PFSK-1 (cell line): ENCODE data around the gene ABHD16B.

ENCODE experiments used
- POLR2AphosphoS5 ChIP-seq: IDR thresholded peaks from 2 replicates; pipeline ENCODE4 v1.6.1; 2012; ENCODE audit warnings: low read depth, mild to moderate bottlenecking, control low read depth, low read length, moderate library complexity
- SIN3A ChIP-seq: IDR thresholded peaks from 2 replicates; pipeline ENCODE4 v1.6.1; 2012; ENCODE audit warnings: mild to moderate bottlenecking, low read length, moderate library complexity, borderline replicate concordance; ENCODE audit not compliant: insufficient read depth
- TAF1 ChIP-seq: IDR thresholded peaks from 2 replicates; pipeline ENCODE4 v1.6.1; 2012; ENCODE audit warnings: low read length, control low read depth, borderline replicate concordance; ENCODE audit not compliant: insufficient read depth

DNA sequence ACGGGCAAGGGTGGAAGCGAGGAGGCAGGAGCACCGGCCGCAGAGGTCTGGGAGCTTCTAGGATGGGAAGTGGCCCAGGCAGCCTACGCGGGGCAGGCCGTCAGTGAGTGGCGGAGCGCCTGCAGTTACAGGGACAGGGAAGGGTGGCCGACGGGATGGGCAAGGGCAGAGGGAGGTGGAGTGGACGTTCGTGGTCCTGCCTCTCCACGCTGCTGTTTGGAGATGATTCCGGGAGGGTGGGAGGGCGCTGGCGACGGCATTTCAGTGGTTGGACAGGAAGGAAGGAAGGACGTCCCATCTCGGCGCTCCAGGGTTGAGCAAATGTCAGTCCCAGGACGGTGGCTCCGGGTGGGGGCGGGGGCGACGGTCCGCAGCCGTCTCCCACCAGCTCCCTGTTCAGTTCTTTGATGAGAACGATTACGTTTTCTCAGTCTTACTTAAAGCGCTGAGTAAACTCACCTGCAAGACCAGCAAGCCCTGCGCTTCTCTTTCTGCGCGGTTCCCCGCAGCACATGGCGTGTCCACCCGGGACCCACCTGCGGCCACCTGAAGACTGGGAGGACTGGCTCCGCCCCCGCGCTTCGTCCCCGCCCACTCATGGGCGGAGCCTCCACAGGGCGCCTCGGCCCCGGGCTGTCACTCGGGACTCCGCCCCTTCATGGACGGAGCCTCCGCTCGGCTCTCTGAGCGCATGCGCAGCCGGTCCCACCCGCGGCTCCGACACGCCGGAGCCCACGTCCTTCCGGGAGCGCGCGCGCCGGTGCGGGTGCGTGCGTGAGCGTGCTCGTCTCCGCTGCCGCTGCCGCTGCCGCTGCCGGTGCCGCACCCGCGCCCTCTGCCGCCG, 33.3 kb downstream of the ABHD16B start, which contains the start of gene DNAJC5:
- TF ChIP-seq TAF1 (no peak), SIN3A (no peak; the same call in 1 of the 2 replicates), POLR2AphosphoS5 (peak; percentile 76; the same call in 1 of the 2 replicates)
